ENCODE measurements around the gene L3MBTL4.

DNA sequence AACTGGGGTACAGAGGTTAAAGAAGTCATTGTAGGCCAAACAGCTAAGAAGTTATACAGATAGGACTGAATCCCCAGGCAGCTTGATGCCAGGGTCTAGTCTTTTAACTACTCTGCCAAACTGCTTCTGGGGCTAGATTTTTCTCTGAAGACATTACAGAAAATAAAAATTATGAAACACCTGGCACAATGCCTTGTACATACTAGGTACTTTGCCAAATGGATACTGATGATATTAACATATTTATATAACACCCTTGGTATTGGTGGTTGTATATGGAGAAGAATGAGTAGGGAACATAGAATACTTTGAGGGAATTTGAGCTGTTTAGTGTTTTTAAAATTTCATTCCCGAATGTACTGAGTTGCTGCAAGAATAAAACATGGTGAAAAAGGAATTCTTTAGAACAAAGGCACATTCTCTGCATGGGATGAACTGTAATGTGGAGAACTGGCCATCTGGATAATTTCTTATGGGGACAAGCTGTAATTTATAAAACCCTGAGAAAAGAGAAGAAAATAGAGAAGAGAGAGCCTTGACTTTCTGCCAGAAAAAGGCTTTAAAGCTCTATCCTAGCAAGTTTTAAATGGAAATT lies 308.5 kb downstream of the L3MBTL4 start:
- TF ChIP-seq TOX (CRISPR knock-in tag; IDR thresholded peaks at IDR 0.05; ENCODE audit: borderline replicate concordance) (no peak), ZFP30 (CRISPR knock-in tag; IDR thresholded peaks at IDR 0.05) (no peak), TCF4 (CRISPR knock-in tag; IDR thresholded peaks at IDR 0.05; ENCODE audit: borderline replicate concordance) (no peak), ZNF565 (CRISPR knock-in tag; conservative IDR thresholded peaks at IDR 0.05; ENCODE audit: low read depth) (no peak), ZFP3 (CRISPR knock-in tag; IDR thresholded peaks at IDR 0.05) (no peak), RARB (CRISPR knock-in tag; IDR thresholded peaks at IDR 0.05) (no peak), OSR1 (CRISPR knock-in tag; IDR thresholded peaks at IDR 0.05) (no peak), ARNTL (CRISPR knock-in tag; IDR thresholded peaks at IDR 0.05; ENCODE audit: borderline replicate concordance, low read depth) (no peak)
- TF ChIP-seq, protein P1, sequence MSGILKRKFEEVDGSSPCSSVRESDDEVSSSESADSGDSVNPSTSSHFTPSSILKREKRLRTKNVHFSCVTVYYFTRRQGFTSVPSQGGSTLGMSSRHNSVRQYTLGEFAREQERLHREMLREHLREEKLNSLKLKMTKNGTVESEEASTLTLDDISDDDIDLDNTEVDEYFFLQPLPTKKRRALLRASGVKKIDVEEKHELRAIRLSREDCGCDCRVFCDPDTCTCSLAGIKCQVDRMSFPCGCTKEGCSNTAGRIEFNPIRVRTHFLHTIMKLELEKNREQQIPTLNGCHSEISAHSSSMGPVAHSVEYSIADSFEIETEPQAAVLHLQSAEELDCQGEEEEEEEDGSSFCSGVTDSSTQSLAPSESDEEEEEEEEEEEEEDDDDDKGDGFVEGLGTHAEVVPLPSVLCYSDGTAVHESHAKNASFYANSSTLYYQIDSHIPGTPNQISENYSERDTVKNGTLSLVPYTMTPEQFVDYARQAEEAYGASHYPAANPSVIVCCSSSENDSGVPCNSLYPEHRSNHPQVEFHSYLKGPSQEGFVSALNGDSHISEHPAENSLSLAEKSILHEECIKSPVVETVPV (CRISPR knock-in tag; IDR thresholded peaks at IDR 0.05) = no peak
- TF ChIP-seq, protein P2, sequence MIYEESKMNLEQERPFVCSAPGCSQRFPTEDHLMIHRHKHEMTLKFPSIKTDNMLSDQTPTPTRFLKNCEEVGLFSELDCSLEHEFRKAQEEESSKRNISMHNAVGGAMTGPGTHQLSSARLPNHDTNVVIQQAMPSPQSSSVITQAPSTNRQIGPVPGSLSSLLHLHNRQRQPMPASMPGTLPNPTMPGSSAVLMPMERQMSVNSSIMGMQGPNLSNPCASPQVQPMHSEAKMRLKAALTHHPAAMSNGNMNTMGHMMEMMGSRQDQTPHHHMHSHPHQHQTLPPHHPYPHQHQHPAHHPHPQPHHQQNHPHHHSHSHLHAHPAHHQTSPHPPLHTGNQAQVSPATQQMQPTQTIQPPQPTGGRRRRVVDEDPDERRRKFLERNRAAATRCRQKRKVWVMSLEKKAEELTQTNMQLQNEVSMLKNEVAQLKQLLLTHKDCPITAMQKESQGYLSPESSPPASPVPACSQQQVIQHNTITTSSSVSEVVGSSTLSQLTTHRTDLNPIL (CRISPR knock-in tag; IDR thresholded peaks at IDR 0.05; ENCODE audit: low read depth) = no peak
- TF ChIP-seq, protein P3, sequence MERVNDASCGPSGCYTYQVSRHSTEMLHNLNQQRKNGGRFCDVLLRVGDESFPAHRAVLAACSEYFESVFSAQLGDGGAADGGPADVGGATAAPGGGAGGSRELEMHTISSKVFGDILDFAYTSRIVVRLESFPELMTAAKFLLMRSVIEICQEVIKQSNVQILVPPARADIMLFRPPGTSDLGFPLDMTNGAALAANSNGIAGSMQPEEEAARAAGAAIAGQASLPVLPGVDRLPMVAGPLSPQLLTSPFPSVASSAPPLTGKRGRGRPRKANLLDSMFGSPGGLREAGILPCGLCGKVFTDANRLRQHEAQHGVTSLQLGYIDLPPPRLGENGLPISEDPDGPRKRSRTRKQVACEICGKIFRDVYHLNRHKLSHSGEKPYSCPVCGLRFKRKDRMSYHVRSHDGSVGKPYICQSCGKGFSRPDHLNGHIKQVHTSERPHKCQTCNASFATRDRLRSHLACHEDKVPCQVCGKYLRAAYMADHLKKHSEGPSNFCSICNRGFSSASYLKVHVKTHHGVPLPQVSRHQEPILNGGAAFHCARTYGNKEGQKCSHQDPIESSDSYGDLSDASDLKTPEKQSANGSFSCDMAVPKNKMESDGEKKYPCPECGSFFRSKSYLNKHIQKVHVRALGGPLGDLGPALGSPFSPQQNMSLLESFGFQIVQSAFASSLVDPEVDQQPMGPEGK (CRISPR knock-in tag; IDR thresholded peaks at IDR 0.05; ENCODE audit: borderline replicate concordance) = no peak
